ENCODE data around the gene SEC16A.
"Not testable (repeated sequence)": the region's sequence is repeated elsewhere in the genome, so short reads cannot be mapped to it uniquely, and the experiment has no call there.

SEC16A gene

DNA sequence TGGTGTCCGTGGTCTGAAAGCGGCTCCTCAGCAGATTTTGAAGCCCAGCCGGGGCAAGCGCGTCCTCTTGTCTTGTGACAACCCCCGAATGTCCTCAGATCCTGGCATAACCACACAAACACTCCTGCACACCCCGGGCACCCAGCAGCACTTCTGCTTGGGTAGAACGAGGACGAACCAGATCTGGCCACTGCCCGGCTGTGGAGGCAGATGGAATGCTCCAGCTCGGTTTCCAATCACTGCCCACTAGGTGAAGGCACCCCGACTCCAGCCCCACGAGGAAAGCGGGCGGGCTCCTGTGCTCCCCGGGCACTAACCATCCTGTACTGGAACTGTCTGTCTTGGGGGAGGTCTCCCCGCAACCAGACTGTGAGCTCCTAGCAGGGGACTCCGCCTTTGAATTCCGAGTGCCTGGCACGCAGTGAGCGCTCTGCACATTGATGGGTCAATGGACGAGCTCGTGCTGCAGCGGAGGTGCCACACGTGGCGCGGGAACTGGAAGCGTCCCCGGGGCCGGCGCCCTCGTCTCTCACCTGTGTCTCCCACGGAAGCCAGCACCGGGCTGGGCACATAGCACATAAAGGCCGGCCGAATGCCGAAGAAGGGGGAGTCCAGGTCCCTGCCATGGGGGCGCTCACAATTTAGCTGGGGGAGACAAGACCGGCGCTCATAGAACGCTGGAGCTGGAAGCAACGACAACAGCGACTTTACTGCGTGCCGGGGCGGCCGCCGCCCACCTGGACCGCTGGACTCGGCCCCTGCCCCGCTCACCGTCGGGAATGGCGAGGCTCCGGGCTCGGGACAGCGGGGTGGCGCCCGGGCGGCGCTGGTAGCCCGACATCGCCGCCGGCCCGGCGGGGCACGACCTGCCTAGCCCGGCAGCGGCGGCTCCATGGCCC lies 73.0 kb downstream of the SEC16A start:
- Histone ChIP-seq H3K79me2 (ENCODE audit: control insufficient read depth, insufficient read depth, low read length, unreplicated experiment) (peaks cover 66% of the 10 kb centered on the region), H3K36me3 (ENCODE audit: insufficient read depth, low read length) (peaks cover 20% of the 10 kb centered on the region), H3K4me3 (ENCODE audit: low read depth, low read length) (peak overlapping the region; percentile 94), H3K27me3 (ENCODE audit: insufficient read depth, low read length) (no peaks in the 10 kb centered on the region), H2AFZ (ENCODE audit: low read length, unreplicated experiment) (peak overlapping the region; percentile 80), H3K27ac (ENCODE audit: low read depth, low read length) (peak overlapping the region; percentile 22; the same call in 1 of the 2 replicates), H3K4me1 (ENCODE audit: control insufficient read depth, insufficient read depth, low read length, unreplicated experiment) (peaks cover 15% of the 10 kb centered on the region)

DNA sequence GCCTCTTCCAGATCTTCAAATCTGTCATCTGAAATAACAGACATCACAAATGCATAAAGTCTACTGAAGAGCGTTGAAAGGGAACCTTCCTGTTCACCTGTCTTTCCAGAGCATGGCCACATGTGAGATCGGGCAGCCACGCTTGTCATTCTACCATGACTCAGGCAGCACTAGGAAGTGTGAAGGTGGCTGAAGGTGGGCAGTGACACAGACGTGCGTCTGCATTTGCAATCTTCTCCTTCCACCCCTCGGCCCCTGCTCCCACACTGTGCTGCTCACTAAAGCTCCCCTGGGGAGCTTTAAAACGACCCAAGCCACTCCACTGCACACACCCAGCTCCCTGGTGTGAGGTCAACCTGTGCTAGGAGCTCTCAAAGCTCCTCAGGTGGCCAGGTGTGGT lies 74.9 kb downstream of the SEC16A start:
- no peak overlapping the region for H3K4me3 ChIP-seq (ENCODE audit: low read depth, low read length)
- no peaks in the 10 kb centered on the region for H3K27me3 ChIP-seq (ENCODE audit: insufficient read depth, low read length)
- H2AFZ ChIP-seq (ENCODE audit: low read length, unreplicated experiment), result no peak overlapping the region
- H3K27ac ChIP-seq (ENCODE audit: low read depth, low read length), result no peak overlapping the region
- H3K79me2 ChIP-seq (ENCODE audit: control insufficient read depth, insufficient read depth, low read length, unreplicated experiment), result peaks cover 48% of the 10 kb centered on the region
- H3K4me1 ChIP-seq (ENCODE audit: control insufficient read depth, insufficient read depth, low read length, unreplicated experiment), result peaks cover 15% of the 10 kb centered on the region
- H3K36me3 ChIP-seq (ENCODE audit: insufficient read depth, low read length), result peaks cover 10% of the 10 kb centered on the region

DNA sequence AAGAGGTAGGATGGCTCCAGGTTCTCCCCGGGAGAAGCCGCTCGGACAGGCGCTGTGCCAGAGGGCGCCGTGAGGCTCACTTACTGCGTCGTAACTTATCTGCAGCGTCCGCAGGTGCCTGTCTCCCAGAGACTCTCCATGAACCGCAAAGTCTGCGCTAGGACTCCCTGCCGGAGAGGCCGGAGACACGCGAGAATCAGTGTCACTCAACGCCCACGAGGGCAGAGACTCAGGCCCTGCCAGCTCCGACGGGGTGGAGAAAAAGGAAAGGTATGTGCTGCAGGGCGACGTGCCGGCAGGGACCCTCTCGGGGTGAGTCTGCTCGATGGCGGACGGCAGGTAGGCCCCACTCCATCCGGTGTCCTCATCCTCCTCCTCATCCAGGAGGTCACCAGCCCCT lies 75.8 kb downstream of the SEC16A start:
- not testable (repeated sequence) for H3K4me3 ChIP-seq (ENCODE audit: low read depth, low read length); H3K27ac ChIP-seq (ENCODE audit: low read depth, low read length); H3K36me3 ChIP-seq (ENCODE audit: insufficient read depth, low read length); H2AFZ ChIP-seq (ENCODE audit: low read length, unreplicated experiment); H3K27me3 ChIP-seq (ENCODE audit: insufficient read depth, low read length)
- Histone ChIP-seq H3K4me1 (ENCODE audit: control insufficient read depth, insufficient read depth, low read length, unreplicated experiment) (peaks cover 11% of the 10 kb centered on the region), H3K79me2 (ENCODE audit: control insufficient read depth, insufficient read depth, low read length, unreplicated experiment) (peaks cover 40% of the 10 kb centered on the region)

DNA sequence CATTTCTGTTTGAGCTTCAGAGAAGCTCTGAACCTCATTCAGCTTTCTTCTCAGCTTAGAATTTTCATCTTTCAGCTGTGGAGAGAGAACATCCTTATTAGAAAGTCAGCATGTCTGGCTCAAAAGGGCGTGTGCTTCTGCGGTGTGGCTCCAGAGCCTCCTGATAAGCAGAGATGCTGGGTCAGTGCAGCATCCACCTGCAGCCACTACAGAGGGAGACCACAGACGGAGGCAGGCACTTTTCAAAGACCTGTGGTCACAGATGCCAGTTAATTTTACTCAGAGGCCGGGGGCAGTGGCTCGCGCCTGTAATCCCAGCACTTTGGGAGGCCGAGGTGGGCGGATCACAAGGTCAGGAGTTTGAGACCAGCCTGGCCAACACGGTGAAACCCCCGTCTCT lies 76.9 kb downstream of the SEC16A start:
- not testable (repeated sequence) for H2AFZ ChIP-seq (ENCODE audit: low read length, unreplicated experiment); H3K4me3 ChIP-seq (ENCODE audit: low read depth, low read length); H3K36me3 ChIP-seq (ENCODE audit: insufficient read depth, low read length); H3K27ac ChIP-seq (ENCODE audit: low read depth, low read length); H3K27me3 ChIP-seq (ENCODE audit: insufficient read depth, low read length); H3K4me1 ChIP-seq (ENCODE audit: control insufficient read depth, insufficient read depth, low read length, unreplicated experiment)
- H3K79me2 ChIP-seq (ENCODE audit: control insufficient read depth, insufficient read depth, low read length, unreplicated experiment), result peaks cover 28% of the 10 kb centered on the region

DNA sequence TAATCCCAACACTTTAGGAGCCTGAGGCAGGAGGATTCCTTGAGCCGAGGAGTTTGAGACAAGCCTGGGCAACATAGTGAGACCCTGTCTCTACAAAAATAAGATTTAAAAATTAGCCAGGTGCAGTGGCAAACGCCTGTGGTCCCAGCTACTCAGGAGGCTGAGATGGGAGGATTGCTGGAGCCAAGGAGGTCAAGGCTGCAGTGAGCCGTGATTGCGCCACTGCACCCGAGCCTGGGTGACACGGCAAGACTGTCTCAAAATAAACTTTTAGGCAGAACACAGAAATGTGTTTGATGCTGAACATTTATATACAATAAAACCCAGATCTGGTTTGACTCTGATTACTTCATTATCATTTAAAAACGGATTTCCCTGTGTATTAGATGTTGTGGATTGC lies 77.4 kb downstream of the SEC16A start:
- Histone ChIP-seq H3K79me2 (ENCODE audit: control insufficient read depth, insufficient read depth, low read length, unreplicated experiment) (peaks cover 24% of the 10 kb centered on the region), H3K4me1 (ENCODE audit: control insufficient read depth, insufficient read depth, low read length, unreplicated experiment) (peaks cover 8% of the 10 kb centered on the region), H3K27ac (ENCODE audit: low read depth, low read length) (no peak overlapping the region), H3K4me3 (ENCODE audit: low read depth, low read length) (no peak overlapping the region), H3K27me3 (ENCODE audit: insufficient read depth, low read length) (no peaks in the 10 kb centered on the region), H2AFZ (ENCODE audit: low read length, unreplicated experiment) (no peak overlapping the region), H3K36me3 (ENCODE audit: insufficient read depth, low read length) (no peaks in the 10 kb centered on the region; the same call in 1 of the 2 replicates)

DNA sequence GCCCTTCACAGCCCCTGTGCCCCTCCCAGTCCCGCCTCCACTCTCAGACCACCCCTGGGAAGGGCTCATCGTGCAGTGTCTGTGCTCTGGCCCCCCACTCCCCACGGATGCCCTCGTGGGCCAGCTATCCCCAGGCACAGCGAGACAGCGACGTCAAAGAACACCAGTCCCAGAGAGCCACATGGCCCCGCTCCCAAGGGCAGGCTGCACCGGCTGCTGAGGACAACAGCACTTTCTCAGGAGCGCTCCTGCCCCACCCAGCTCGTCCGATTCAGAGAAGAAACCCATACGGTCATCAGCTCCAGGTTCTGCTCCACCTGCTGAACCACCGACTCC lies 78.1 kb downstream of the SEC16A start:
- Histone ChIP-seq H2AFZ (ENCODE audit: low read length, unreplicated experiment) (no peak overlapping the region), H3K4me3 (ENCODE audit: low read depth, low read length) (no peak overlapping the region), H3K36me3 (ENCODE audit: insufficient read depth, low read length) (no peaks in the 10 kb centered on the region; the same call in 1 of the 2 replicates), H3K79me2 (ENCODE audit: control insufficient read depth, insufficient read depth, low read length, unreplicated experiment) (peaks cover 22% of the 10 kb centered on the region), H3K4me1 (ENCODE audit: control insufficient read depth, insufficient read depth, low read length, unreplicated experiment) (peaks cover 10% of the 10 kb centered on the region), H3K27me3 (ENCODE audit: insufficient read depth, low read length) (no peaks in the 10 kb centered on the region), H3K27ac (ENCODE audit: low read depth, low read length) (no peak overlapping the region)

DNA sequence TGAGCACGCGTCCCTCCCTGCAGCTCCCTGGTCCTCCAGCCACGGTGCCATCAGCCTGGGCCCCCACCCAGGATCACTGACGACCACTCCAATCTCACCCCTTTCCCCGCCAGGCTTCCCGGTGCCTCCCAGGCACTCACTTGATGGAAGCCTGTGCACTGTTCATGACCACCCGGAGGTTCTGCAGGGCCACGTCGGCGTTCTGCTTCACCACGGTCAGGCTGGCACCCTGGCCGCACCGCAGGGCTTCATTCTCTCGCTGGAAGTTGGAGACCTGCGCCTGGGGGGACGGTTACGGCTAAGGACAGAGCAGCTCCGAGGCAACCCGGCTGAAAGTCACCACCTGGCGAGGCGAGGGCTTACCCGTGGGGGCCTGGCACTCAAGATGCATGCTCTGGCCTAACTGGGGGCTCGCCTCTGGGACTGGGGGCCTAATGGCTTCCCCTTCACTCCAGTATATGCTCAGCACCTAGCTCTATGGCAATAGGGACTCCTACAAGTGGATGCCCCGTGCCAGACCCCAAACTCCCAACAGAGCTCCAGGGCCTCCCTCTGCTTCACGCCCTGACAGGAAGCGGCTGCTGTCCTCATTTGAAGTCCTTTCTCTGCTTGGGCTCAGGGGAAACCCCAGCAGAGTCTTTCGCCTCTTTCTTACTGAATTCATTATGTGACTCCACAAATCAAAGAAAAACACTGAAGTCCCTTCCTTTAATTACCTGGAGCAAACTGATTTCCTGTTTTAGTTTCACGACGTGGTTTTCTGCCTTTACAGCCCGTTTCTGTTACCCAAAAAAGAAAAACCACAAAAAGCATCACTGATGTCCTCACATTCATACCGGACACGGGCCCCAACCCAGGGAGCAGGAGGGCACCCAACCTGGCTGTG lies 78.7 kb downstream of the SEC16A start:
- H2AFZ ChIP-seq (ENCODE audit: low read length, unreplicated experiment), result no peak overlapping the region
- no peaks in the 10 kb centered on the region; the same call in 1 of the 2 replicates for H3K36me3 ChIP-seq (ENCODE audit: insufficient read depth, low read length)
- peaks cover 23% of the 10 kb centered on the region for H3K79me2 ChIP-seq (ENCODE audit: control insufficient read depth, insufficient read depth, low read length, unreplicated experiment)
- H3K4me1 ChIP-seq (ENCODE audit: control insufficient read depth, insufficient read depth, low read length, unreplicated experiment), result peaks cover 10% of the 10 kb centered on the region
- H3K4me3 ChIP-seq (ENCODE audit: low read depth, low read length), result no peak overlapping the region
- H3K27me3 ChIP-seq (ENCODE audit: insufficient read depth, low read length), result no peaks in the 10 kb centered on the region
- no peak overlapping the region for H3K27ac ChIP-seq (ENCODE audit: low read depth, low read length)

DNA sequence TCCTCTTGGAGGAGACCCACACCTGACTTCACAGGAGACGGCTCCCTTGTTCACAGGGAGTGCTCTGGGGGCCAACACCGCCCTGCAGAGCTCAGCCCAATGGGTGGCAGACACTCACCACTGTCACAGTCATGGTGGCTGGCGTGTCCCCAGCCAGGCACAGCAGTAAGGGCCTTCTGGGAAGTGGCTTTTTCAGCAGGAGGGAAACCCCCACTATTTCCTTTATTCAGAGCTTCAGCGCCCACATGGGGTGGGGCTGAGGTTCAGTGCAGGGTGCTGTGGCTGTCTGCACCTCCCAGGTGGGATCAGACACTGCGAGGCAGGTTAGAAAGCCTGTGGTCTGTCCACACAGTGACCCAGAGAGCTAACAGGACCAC lies 79.3 kb downstream of the SEC16A start:
- Histone ChIP-seq H3K4me3 (ENCODE audit: low read depth, low read length) (no peak overlapping the region), H3K36me3 (ENCODE audit: insufficient read depth, low read length) (no peaks in the 10 kb centered on the region; the same call in 1 of the 2 replicates), H3K27ac (ENCODE audit: low read depth, low read length) (no peak overlapping the region), H2AFZ (ENCODE audit: low read length, unreplicated experiment) (no peak overlapping the region), H3K27me3 (ENCODE audit: insufficient read depth, low read length) (no peaks in the 10 kb centered on the region), H3K79me2 (ENCODE audit: control insufficient read depth, insufficient read depth, low read length, unreplicated experiment) (peaks cover 23% of the 10 kb centered on the region), H3K4me1 (ENCODE audit: control insufficient read depth, insufficient read depth, low read length, unreplicated experiment) (peaks cover 10% of the 10 kb centered on the region)

DNA sequence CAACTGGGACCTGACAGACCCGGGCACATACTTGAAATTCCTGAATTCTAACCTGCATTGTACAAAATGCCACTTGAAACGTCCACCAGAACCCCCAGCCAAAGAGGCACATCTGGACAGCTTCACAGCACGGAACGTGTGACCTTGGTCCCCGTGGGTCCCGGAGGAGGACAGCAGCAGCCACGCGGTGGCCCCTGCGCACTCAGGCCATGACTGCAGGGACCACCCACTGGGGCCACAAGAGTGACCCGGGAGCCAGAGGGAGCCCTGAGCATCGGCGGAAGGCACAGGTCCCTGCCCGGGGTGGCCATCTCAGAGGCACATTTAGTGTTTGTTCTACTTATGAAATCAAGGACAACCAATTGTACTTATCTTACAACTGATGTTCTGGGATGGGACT lies 80.8 kb downstream of the SEC16A start:
- Histone ChIP-seq H3K4me3 (ENCODE audit: low read depth, low read length) (no peak overlapping the region), H3K4me1 (ENCODE audit: control insufficient read depth, insufficient read depth, low read length, unreplicated experiment) (peaks cover 16% of the 10 kb centered on the region), H3K27me3 (ENCODE audit: insufficient read depth, low read length) (no peaks in the 10 kb centered on the region), H2AFZ (ENCODE audit: low read length, unreplicated experiment) (no peak overlapping the region), H3K36me3 (ENCODE audit: insufficient read depth, low read length) (peaks cover under 1% of the 10 kb centered on the region; the same call in 1 of the 2 replicates), H3K27ac (ENCODE audit: low read depth, low read length) (no peak overlapping the region), H3K79me2 (ENCODE audit: control insufficient read depth, insufficient read depth, low read length, unreplicated experiment) (peaks cover 25% of the 10 kb centered on the region)

DNA sequence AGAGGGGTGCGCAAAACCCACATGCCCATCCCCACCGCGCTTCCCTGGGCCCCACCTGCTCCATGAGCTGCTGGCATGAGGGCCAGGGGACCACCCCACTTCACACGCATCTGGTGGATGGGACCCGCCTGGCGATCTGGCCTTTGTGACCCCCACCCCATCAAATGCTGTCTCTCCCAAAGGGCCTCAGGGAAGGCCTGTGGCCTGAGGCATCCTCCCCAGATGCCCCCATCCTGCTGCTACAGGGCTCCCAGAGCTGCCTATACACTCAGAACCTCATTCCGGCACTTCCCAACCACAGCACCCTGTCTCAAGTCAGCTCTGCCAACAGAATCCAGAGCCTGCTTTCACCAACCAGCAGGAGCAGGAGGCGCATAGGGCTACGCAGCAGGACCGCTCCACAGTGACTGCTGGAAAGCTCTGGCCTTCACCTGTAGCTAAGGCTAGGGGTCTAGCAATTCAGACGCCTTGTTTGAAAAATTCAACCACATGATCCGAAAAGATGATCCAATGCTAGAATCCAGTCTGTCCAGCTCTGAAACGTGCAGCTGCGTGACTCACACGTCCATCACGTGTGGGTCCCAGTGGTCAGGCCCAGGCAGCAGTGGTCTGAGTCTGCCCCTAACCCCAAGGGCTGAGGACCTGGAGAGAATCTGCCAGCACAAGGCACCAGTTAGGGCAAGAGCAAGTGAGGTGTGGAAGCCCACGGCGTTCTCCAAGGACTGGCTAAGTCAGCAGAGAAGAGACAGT lies 81.5 kb downstream of the SEC16A start:
- Histone ChIP-seq H3K4me1 (ENCODE audit: control insufficient read depth, insufficient read depth, low read length, unreplicated experiment) (peaks cover 16% of the 10 kb centered on the region), H3K4me3 (ENCODE audit: low read depth, low read length) (no peak overlapping the region), H3K79me2 (ENCODE audit: control insufficient read depth, insufficient read depth, low read length, unreplicated experiment) (peaks cover 25% of the 10 kb centered on the region), H3K27ac (ENCODE audit: low read depth, low read length) (no peak overlapping the region; the same call in 1 of the 2 replicates), H3K36me3 (ENCODE audit: insufficient read depth, low read length) (peaks cover 8% of the 10 kb centered on the region; the same call in 1 of the 2 replicates), H3K27me3 (ENCODE audit: insufficient read depth, low read length) (no peaks in the 10 kb centered on the region), H2AFZ (ENCODE audit: low read length, unreplicated experiment) (no peak overlapping the region)

Data from ACC112 (cell line).